Ishikawa (cell line): ENCODE results near the gene HSP90AB1.

Experiments used
- CREB1 ChIP-seq: IDR thresholded peaks from 2 replicates; pipeline ENCODE4 v1.6.1; 2012; ENCODE audit warnings: low read depth
- RAD21 ChIP-seq: IDR thresholded peaks from 2 replicates; pipeline ENCODE4 v1.6.1; 2012; ENCODE audit warnings: low read depth
- YY1 ChIP-seq: IDR thresholded peaks from 2 replicates; pipeline ENCODE4 v1.6.1; 2012; ENCODE audit warnings: low read depth
- ZBTB7A ChIP-seq: IDR thresholded peaks from 2 replicates; pipeline ENCODE4 v1.6.1; 2012; ENCODE audit warnings: low read depth
- TF ChIP-seq, protein P1 (sequence below): IDR thresholded peaks from 2 replicates; pipeline ENCODE4 v1.6.1; 2012

DNA sequence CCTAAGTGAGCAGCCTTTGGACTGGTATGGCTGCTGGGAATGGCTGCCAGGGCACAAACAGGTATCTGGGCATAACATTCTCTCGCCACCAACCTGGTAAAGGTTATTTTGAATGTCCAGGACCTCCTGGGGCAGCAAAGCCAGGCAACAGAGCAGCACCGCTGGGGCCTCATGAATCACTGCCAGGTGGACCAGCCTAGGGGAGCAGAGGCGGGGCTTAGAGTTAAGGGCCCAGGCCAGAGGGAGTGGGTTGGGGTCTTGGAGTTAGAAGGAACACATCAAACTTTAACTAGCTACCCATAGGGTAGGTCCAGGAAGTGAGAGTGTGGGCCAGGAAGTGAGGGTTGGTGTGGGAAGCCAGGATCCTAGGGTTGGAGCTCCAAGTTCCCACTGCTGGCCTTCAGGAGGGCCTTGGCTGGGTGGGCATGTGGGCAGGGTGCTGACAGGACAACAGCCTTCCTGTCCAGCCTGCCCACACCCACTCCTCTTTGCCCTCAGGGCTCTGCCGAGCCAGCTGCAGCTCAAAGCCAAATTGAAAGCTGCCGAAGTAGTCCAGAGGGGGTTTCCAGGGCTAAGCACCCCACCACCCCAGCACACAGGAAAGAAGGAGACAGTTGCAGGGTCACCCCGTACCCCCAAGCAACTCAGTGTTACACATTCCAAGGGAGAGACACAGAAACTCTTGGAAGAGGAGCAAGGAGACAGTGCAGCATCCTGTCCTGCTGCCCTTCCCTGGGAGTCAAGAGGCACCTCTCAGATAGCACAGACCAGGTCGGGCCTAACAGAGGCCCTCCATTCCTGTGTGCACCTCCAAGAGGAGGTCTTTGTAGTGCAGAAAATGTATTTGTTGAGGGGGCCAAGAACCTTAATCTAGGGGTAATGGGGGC is 15.8 kb downstream of the HSP90AB1 start:
- no peak for TF ChIP-seq YY1
- TF ChIP-seq RAD21 = no peak
- no peak for TF ChIP-seq CREB1
- TF ChIP-seq, protein P1, sequence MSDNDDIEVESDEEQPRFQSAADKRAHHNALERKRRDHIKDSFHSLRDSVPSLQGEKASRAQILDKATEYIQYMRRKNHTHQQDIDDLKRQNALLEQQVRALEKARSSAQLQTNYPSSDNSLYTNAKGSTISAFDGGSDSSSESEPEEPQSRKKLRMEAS = no peak
- no peak for TF ChIP-seq ZBTB7A
